DMS153 treated with DMSO at 0.1 percent for 48 hours (cell line): ENCODE measurements around the gene FMN1.

Source experiments
- DNase-seq: peaks from one replicate; lab custom pipeline; 2025; ENCODE audit not compliant: unreplicated experiment; lab: John Stamatoyannopoulos, UW

FMN1 gene

GRCh38 chr15:32716216-32716914, 478.1 kb downstream of the FMN1 start:
- DNase-seq = no peak
